ENCODE measurements around the gene ZSWIM1. TPM values are rescaled to one million over a fixed set of nuclear protein-coding genes. Genes with fewer than 3 reads are reported as not detected.
"Not testable (repeated sequence)": the region's sequence is repeated elsewhere in the genome, so short reads cannot be mapped to it uniquely, and the experiment has no call there.

The ZSWIM1 gene
- total RNA-seq, 3 donors from 2014 or later = 11.3 to 12.6 (median 12.4) TPM

GRCh38 chr20:45897289-45897688 lies 16.3 kb downstream of the ZSWIM1 start:
- TF ChIP-seq CTCF (IDR thresholded peaks at IDR 0.05) = no peak
- Histone ChIP-seq H3K4me1 (ENCODE audit: low read depth) (peaks cover 17% of the 10 kb centered on the region), H3K4me3 (no peak overlapping the region), H3K36me3 (ENCODE audit: low read depth) (no peaks in the 10 kb centered on the region), H3K9me3 (no peaks in the 10 kb centered on the region)
- no peak for DNase-seq
- intact Hi-C loops (cut with DNase I, micrococcal nuclease) = no loop called here
- ATAC-seq = no peak

- intact Hi-C loops (cut with DNase I, micrococcal nuclease) = no loop called here
- Histone ChIP-seq H3K4me1 (ENCODE audit: low read depth) (peaks cover 13% of the 10 kb centered on the region), H3K4me3 (no peak overlapping the region), H3K36me3 (ENCODE audit: low read depth) (no peaks in the 10 kb centered on the region), H3K9me3 (no peaks in the 10 kb centered on the region)
- DNase-seq (no peak), ATAC-seq (no peak)
- no peak for TF ChIP-seq CTCF (IDR thresholded peaks at IDR 0.05)
Measured at GRCh38 chr20:45897692-45898091, 16.7 kb downstream of the ZSWIM1 start.

- Histone ChIP-seq H3K4me1 (ENCODE audit: low read depth) (peaks cover 7% of the 10 kb centered on the region), H3K4me3 (no peak overlapping the region), H3K9me3 (no peaks in the 10 kb centered on the region), H3K36me3 (ENCODE audit: low read depth) (no peaks in the 10 kb centered on the region)
- DNase-seq (no peak), ATAC-seq (no peak)
- TF ChIP-seq CTCF (IDR thresholded peaks at IDR 0.05) = no peak
- intact Hi-C loops (cut with DNase I, micrococcal nuclease) = no loop called here
Measured at GRCh38 chr20:45898285-45898684, 17.3 kb downstream of the ZSWIM1 start.

- DNase-seq (no peak), ATAC-seq (no peak)
- intact Hi-C loops (cut with DNase I, micrococcal nuclease) = no loop called here
- Histone ChIP-seq H3K4me3 (no peak overlapping the region), H3K9me3 (no peaks in the 10 kb centered on the region), H3K4me1 (ENCODE audit: low read depth) (peaks cover 3% of the 10 kb centered on the region), H3K36me3 (ENCODE audit: low read depth) (no peaks in the 10 kb centered on the region)
- TF ChIP-seq CTCF (IDR thresholded peaks at IDR 0.05) = no peak
Measured at GRCh38 chr20:45899046-45899835, 18.2 kb downstream of the ZSWIM1 start.

GRCh38 chr20:45901332-45901731 lies 20.3 kb downstream of the ZSWIM1 start:
- H3K9me3 ChIP-seq; DNase-seq; H3K4me1 ChIP-seq (ENCODE audit: low read depth); intact Hi-C loops (cut with DNase I, micrococcal nuclease); H3K4me3 ChIP-seq; H3K36me3 ChIP-seq (ENCODE audit: low read depth); ATAC-seq: not testable (repeated sequence)

- DNase-seq = no peak
- Histone ChIP-seq H3K9me3 (no peaks in the 10 kb centered on the region), H3K36me3 (ENCODE audit: low read depth) (no peaks in the 10 kb centered on the region), H3K4me3 (no peak overlapping the region), H3K4me1 (ENCODE audit: low read depth) (peaks cover 3% of the 10 kb centered on the region)
- TF ChIP-seq CTCF (IDR thresholded peaks at IDR 0.05) = no peak
- intact Hi-C loops (cut with DNase I, micrococcal nuclease) = no loop called here
- ATAC-seq = no peak
Measured at GRCh38 chr20:45902199-45902701, 21.2 kb downstream of the ZSWIM1 start.
